HEK293 (cell line): ENCODE measurements around the gene CTSZ.

Experiments used
- KLF1 ChIP-seq: fragments of 450-650 bp; formaldehyde crosslinking; IDR thresholded peaks from 2 replicates; pipeline ENCODE4 v1.5.1; 2016; ENCODE audit warnings: missing biosample characterization, missing genetic modification characterization
- ZBTB20 ChIP-seq: fragments of 450-650 bp; formaldehyde crosslinking; IDR thresholded peaks from 2 replicates; pipeline ENCODE4 v1.5.1; 2016; ENCODE audit warnings: missing biosample characterization, missing genetic modification characterization
- ZNF146 ChIP-seq: fragments of 450-650 bp; formaldehyde crosslinking; IDR thresholded peaks from 2 replicates; pipeline ENCODE4 v1.5.1; 2016; ENCODE audit warnings: missing biosample characterization, missing genetic modification characterization
- ZNF239 ChIP-seq: fragments of 450-650 bp; formaldehyde crosslinking; IDR thresholded peaks from 2 replicates; pipeline ENCODE4 v1.5.1; 2016; ENCODE audit warnings: missing biosample characterization, missing genetic modification characterization
- ZNF76 ChIP-seq: fragments of 450-650 bp; formaldehyde crosslinking; IDR thresholded peaks from 2 replicates; pipeline ENCODE4; 2016; ENCODE audit warnings: low read depth, missing biosample characterization, missing genetic modification characterization, borderline replicate concordance
- ZNF777 ChIP-seq: fragments of 450-650 bp; formaldehyde crosslinking; IDR thresholded peaks from 2 replicates; pipeline ENCODE4 v1.5.1; 2017; ENCODE audit warnings: missing biosample characterization, missing genetic modification characterization, borderline replicate concordance
- TF ChIP-seq, protein P1 (sequence below): fragments of 450-650 bp; formaldehyde crosslinking; IDR thresholded peaks from 2 replicates; pipeline ENCODE4 v1.5.1; 2016; ENCODE audit warnings: missing biosample characterization, missing genetic modification characterization
- TF ChIP-seq, protein P2 (sequence below): fragments of 450-650 bp; formaldehyde crosslinking; IDR thresholded peaks from 2 replicates; pipeline ENCODE4 v1.5.1; 2016; ENCODE audit warnings: missing biosample characterization, missing genetic modification characterization
- TF ChIP-seq, protein P3 (sequence below): fragments of 450-650 bp; formaldehyde crosslinking; IDR thresholded peaks from 2 replicates; pipeline ENCODE4 v1.5.1; 2017; ENCODE audit warnings: missing biosample characterization, missing genetic modification characterization
- TF ChIP-seq, protein P4 (sequence below): sonication (generic); formaldehyde crosslinking; IDR thresholded peaks from 2 replicates; pipeline ENCODE4 v1.8.1; 2022; ENCODE audit warnings: mild to moderate bottlenecking, moderate library complexity, missing genetic modification reagents

DNA sequence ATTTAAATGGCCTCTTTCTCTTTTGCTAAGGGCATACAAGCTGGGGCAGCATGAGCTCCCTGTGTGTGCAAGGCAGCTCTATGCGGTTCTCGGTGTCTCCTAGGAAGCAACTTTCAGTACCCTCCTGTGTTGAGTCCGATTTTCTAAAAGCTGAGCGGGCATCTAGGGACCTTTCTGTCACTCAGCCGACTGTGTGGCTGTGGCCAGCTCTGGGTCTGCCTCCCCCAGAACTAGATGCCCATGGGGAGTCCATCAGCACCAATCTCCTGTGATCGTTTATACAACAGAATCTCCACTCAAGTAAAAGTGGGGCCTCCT, 18.5 kb downstream of the CTSZ start:
- TF ChIP-seq ZNF76 (tag by site-specific recombination) (no peak), ZNF777 (tag by site-specific recombination) (no peak), ZBTB20 (tag by site-specific recombination) (no peak), KLF1 (tag by site-specific recombination) (no peak), ZNF146 (tag by site-specific recombination) (no peak), ZNF239 (no peak)
- TF ChIP-seq, protein P1, sequence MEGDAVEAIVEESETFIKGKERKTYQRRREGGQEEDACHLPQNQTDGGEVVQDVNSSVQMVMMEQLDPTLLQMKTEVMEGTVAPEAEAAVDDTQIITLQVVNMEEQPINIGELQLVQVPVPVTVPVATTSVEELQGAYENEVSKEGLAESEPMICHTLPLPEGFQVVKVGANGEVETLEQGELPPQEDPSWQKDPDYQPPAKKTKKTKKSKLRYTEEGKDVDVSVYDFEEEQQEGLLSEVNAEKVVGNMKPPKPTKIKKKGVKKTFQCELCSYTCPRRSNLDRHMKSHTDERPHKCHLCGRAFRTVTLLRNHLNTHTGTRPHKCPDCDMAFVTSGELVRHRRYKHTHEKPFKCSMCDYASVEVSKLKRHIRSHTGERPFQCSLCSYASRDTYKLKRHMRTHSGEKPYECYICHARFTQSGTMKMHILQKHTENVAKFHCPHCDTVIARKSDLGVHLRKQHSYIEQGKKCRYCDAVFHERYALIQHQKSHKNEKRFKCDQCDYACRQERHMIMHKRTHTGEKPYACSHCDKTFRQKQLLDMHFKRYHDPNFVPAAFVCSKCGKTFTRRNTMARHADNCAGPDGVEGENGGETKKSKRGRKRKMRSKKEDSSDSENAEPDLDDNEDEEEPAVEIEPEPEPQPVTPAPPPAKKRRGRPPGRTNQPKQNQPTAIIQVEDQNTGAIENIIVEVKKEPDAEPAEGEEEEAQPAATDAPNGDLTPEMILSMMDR (tag by site-specific recombination) = no peak
- TF ChIP-seq, protein P2, sequence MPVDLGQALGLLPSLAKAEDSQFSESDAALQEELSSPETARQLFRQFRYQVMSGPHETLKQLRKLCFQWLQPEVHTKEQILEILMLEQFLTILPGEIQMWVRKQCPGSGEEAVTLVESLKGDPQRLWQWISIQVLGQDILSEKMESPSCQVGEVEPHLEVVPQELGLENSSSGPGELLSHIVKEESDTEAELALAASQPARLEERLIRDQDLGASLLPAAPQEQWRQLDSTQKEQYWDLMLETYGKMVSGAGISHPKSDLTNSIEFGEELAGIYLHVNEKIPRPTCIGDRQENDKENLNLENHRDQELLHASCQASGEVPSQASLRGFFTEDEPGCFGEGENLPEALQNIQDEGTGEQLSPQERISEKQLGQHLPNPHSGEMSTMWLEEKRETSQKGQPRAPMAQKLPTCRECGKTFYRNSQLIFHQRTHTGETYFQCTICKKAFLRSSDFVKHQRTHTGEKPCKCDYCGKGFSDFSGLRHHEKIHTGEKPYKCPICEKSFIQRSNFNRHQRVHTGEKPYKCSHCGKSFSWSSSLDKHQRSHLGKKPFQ (tag by site-specific recombination) = no peak
- TF ChIP-seq, protein P3, sequence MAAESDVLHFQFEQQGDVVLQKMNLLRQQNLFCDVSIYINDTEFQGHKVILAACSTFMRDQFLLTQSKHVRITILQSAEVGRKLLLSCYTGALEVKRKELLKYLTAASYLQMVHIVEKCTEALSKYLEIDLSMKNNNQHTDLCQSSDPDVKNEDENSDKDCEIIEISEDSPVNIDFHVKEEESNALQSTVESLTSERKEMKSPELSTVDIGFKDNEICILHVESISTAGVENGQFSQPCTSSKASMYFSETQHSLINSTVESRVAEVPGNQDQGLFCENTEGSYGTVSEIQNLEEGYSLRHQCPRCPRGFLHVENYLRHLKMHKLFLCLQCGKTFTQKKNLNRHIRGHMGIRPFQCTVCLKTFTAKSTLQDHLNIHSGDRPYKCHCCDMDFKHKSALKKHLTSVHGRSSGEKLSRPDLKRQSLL (tag by site-specific recombination) = no peak
- TF ChIP-seq, protein P4, sequence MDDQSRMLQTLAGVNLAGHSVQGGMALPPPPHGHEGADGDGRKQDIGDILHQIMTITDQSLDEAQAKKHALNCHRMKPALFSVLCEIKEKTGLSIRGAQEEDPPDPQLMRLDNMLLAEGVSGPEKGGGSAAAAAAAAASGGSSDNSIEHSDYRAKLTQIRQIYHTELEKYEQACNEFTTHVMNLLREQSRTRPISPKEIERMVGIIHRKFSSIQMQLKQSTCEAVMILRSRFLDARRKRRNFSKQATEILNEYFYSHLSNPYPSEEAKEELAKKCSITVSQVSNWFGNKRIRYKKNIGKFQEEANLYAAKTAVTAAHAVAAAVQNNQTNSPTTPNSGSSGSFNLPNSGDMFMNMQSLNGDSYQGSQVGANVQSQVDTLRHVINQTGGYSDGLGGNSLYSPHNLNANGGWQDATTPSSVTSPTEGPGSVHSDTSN (CRISPR knock-in tag) = no peak
